ENCODE measurements around the gene SLC25A24. TPM values are rescaled to one million over a fixed set of nuclear protein-coding genes. Genes with fewer than 3 reads are reported as not detected.

SLC25A24 gene
- total RNA-seq, 4 donors from 2014 or later, result 11.8 to 35.7 (median 28.8) TPM

DNA sequence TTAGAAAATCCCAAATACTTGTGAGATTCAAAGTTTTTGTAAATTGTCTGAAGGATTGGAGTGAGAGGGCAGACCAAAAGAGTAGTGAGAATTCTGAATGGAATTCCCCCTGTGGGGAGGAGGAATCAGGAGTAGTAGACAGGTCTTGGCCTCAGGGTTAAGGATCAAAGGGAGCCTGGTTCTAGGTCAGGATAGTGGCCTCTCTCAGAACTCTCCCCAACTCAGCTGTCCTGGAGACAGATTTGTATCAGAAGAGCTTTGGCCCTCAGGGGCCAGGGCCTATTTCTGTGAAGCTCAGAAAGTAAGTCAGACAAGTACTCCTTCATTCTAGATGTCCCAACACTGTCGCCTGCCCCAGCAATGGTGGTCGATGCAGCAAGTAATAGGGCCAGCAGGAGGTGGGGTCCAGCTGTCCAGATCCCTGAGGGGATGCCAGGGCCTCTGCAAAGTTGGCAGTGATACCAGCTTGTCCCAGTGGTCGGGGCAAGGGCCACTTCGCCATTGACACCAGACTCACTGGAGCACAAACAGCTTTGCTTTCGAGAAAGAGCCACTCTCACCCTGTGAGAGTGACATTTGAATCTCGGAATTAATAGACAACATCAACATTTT lies 115.2 kb downstream of the SLC25A24 start:
- DNase-seq, result no peak
- H3K4me3 ChIP-seq, result no peak overlapping the region
- intact Hi-C loops (cut with DNase I), result no loop called here
- 86 to 90% methylated on average over 5 to 6 of the region's 6 CpGs for WGBS, 2 donors
- no peak overlapping the region for H3K27ac ChIP-seq
- H3K27me3 ChIP-seq, result no peaks in the 10 kb centered on the region
- TF ChIP-seq, protein P1, sequence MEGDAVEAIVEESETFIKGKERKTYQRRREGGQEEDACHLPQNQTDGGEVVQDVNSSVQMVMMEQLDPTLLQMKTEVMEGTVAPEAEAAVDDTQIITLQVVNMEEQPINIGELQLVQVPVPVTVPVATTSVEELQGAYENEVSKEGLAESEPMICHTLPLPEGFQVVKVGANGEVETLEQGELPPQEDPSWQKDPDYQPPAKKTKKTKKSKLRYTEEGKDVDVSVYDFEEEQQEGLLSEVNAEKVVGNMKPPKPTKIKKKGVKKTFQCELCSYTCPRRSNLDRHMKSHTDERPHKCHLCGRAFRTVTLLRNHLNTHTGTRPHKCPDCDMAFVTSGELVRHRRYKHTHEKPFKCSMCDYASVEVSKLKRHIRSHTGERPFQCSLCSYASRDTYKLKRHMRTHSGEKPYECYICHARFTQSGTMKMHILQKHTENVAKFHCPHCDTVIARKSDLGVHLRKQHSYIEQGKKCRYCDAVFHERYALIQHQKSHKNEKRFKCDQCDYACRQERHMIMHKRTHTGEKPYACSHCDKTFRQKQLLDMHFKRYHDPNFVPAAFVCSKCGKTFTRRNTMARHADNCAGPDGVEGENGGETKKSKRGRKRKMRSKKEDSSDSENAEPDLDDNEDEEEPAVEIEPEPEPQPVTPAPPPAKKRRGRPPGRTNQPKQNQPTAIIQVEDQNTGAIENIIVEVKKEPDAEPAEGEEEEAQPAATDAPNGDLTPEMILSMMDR (IDR thresholded peaks at IDR 0.05), result no peak
- no peak for TF ChIP-seq POLR2A (IDR thresholded peaks at IDR 0.05)
- no peaks in the 10 kb centered on the region for H3K9me3 ChIP-seq
- no peaks in the 10 kb centered on the region for H3K36me3 ChIP-seq
- no peaks in the 10 kb centered on the region for H3K4me1 ChIP-seq

Other genes starting within 250 kb of the SLC25A24 start
- 100 to 1,000 TPM in 1 of 4 donors, 10 to 100 TPM in 3; 43.4 to 126 (median 76.9) TPM for gene VAV3, start 235.2 kb downstream of the SLC25A24 start, total RNA-seq
- gene NBPF4, start 43.7 kb upstream of the SLC25A24 start, total RNA-seq, result under 1 TPM in 1 of 4 donors, not detected in 3; 0.41 TPM
- gene NBPF6, start 250.0 kb upstream of the SLC25A24 start, total RNA-seq, result not detected